HL-60 (cell line): ENCODE data around the gene LKAAEAR1. TPM values are rescaled to one million over a fixed set of nuclear protein-coding genes. Genes with fewer than 3 reads are reported as not detected.

ENCODE experiments used
- microRNA-seq: library from miRNA; unstranded; fragments of <30 nt; microRNA quantifications from one replicate; pipeline ENCODE4, GENCODE V29; 2018

LKAAEAR1 gene

Small RNA genes lying within 50 kb of the gene (microRNA-seq; reads per million reads assigned to microRNA genes)
- gene MIR6813: not detected
